Measurements from ENCODE around the gene IQSEC1.

Gene IQSEC1

GRCh38 chr3:12941495-12942023 lies 131.7 kb downstream of the IQSEC1 start:
- no peak for DNase-seq (ENCODE audit: low spot score)
- TF ChIP-seq CTCF (IDR thresholded peaks at IDR 0.05; ENCODE audit: extremely low read depth, insufficient read depth, missing control alignments) = no peak
- in situ Hi-C loops (cut with MboI; ENCODE audit: low pct_unique_long_range_greater_than_20kb, low sequenced_read_pairs, unreplicated experiment) = no loop called here

GRCh38 chr3:12940854-12941253 lies 132.4 kb downstream of the IQSEC1 start:
- no peak for DNase-seq (ENCODE audit: low spot score)
- no peak for TF ChIP-seq CTCF (IDR thresholded peaks at IDR 0.05; ENCODE audit: extremely low read depth, insufficient read depth, missing control alignments)
- in situ Hi-C loops (cut with MboI; ENCODE audit: low pct_unique_long_range_greater_than_20kb, low sequenced_read_pairs, unreplicated experiment) = no loop called here

- DNase-seq (ENCODE audit: low spot score) = no peak
- no peak for TF ChIP-seq CTCF (IDR thresholded peaks at IDR 0.05; ENCODE audit: extremely low read depth, insufficient read depth, missing control alignments)
- in situ Hi-C loops (cut with MboI; ENCODE audit: low pct_unique_long_range_greater_than_20kb, low sequenced_read_pairs, unreplicated experiment) = no loop called here
Observed at GRCh38 chr3:12939137-12939536, 134.1 kb downstream of the IQSEC1 start.

- no peak for DNase-seq (ENCODE audit: low spot score)
- TF ChIP-seq CTCF (IDR thresholded peaks at IDR 0.05; ENCODE audit: extremely low read depth, insufficient read depth, missing control alignments) = no peak
- in situ Hi-C loops (cut with MboI; ENCODE audit: low pct_unique_long_range_greater_than_20kb, low sequenced_read_pairs, unreplicated experiment) = no loop called here
Observed at GRCh38 chr3:12938258-12938711, 134.9 kb downstream of the IQSEC1 start.

GRCh38 chr3:12935861-12936830 lies 137.1 kb downstream of the IQSEC1 start:
- in situ Hi-C loops (cut with MboI; ENCODE audit: low pct_unique_long_range_greater_than_20kb, low sequenced_read_pairs, unreplicated experiment) = no loop called here
- no peak for TF ChIP-seq CTCF (IDR thresholded peaks at IDR 0.05; ENCODE audit: extremely low read depth, insufficient read depth, missing control alignments)
- DNase-seq (ENCODE audit: low spot score) = no peak

- TF ChIP-seq CTCF (IDR thresholded peaks at IDR 0.05; ENCODE audit: extremely low read depth, insufficient read depth, missing control alignments) = no peak
Observed at GRCh38 chr3:12935023-12935860, 138.0 kb downstream of the IQSEC1 start.

More at GRCh38 chr3:12935023-12935860, 138.0 kb downstream of the IQSEC1 start:
- DNase-seq (ENCODE audit: low spot score) = no peak
- in situ Hi-C loops (cut with MboI; ENCODE audit: low pct_unique_long_range_greater_than_20kb, low sequenced_read_pairs, unreplicated experiment) = no loop called here
